H1 (cell line): ENCODE data around the gene HDAC8. TPM values are rescaled to one million over a fixed set of nuclear protein-coding genes. Genes with fewer than 3 reads are reported as not detected.

Experiments used
- CTCF ChIA-PET: fragments of 300-600 bp; sonication (Branson Sonifier 250); formaldehyde crosslinking; loops from one replicate; lab custom pipeline; 2021; ENCODE audit not compliant: partially characterized antibody; lab: Charles Lee
- POLR2A ChIA-PET: fragments of 300-600 bp; sonication (Branson Sonifier 250); formaldehyde crosslinking; loops from one replicate; lab custom pipeline; 2021; ENCODE audit warnings: inconsistent platforms; ENCODE audit not compliant: partially characterized antibody; lab: Charles Lee
- DNase-seq, 2 experiments: peaks; one replicate each; pipeline versions ENCODE4 v3.0.0 to v3.0.0-alpha.2; 2010 to 2022; ENCODE audit warnings: low spot score in 2 of 2, low read depth in 1 of 2, mixed read lengths in 1 of 2
- FAIRE-seq: peaks from 2 replicates; lab custom pipeline; 2011; peaks lifted over from hg19 to GRCh38; lab: Jason Lieb, UNC
- H2AFZ ChIP-seq: 2 replicates; pipeline ENCODE4 v1.8.1; 2012; ENCODE audit warnings: low read length, inconsistent platforms
- H2AK5ac ChIP-seq: 2 replicates; pipeline ENCODE4 v1.6.1; 2013; ENCODE audit warnings: low read depth, low read length
- H2BK120ac ChIP-seq: replicated peaks from 2 replicates; pipeline ENCODE3; 2013; ENCODE audit warnings: low read depth, low read length, inconsistent platforms
- H2BK12ac ChIP-seq: 2 replicates; pipeline ENCODE4 v1.6.1; 2013; ENCODE audit warnings: low read depth, low read length
- H2BK15ac ChIP-seq: 2 replicates; pipeline ENCODE4 v1.6.1; 2013; ENCODE audit warnings: low read length
- H2BK20ac ChIP-seq: 2 replicates; pipeline ENCODE4 v1.6.1; 2013; ENCODE audit warnings: low read length
- H2BK5ac ChIP-seq: 2 replicates; pipeline ENCODE4 v1.6.1; 2013; ENCODE audit warnings: low read depth, low read length
- H3K14ac ChIP-seq: 2 replicates; pipeline ENCODE4 v1.6.1; 2013; ENCODE audit warnings: inconsistent platforms; ENCODE audit not compliant: insufficient read length
- H3K18ac ChIP-seq: 2 replicates; pipeline ENCODE4 v1.6.1; 2013; ENCODE audit warnings: low read length; ENCODE audit errors: extremely low read depth
- H3K23ac ChIP-seq: 2 replicates; pipeline ENCODE4 v1.6.1; 2013; ENCODE audit warnings: inconsistent platforms; ENCODE audit not compliant: insufficient read length
- H3K23me2 ChIP-seq: 2 replicates; pipeline ENCODE4 v1.6.1; 2013; ENCODE audit warnings: low read depth, low read length
- H3K27ac ChIP-seq: 2 replicates; pipeline ENCODE4 v1.6.1; 2011; ENCODE audit warnings: low read depth, low read length, inconsistent platforms
- H3K27me3 ChIP-seq, 4 experiments: replicated peaks in 1 of 4; 1 replicate in 1 of 4; 2 replicates in 3 of 4; pipeline versions ENCODE4 v1.6.1 to v1.8.1; 2011 to 2013; ENCODE audit warnings: low read length in 3 of 4, mild to moderate bottlenecking in 3 of 4, inconsistent platforms in 2 of 4, mixed read lengths in 2 of 4, moderate library complexity in 1 of 4; ENCODE audit not compliant: control insufficient read depth in 3 of 4, insufficient read depth in 3 of 4; ENCODE audit errors: extremely low read depth in 1 of 4
- H3K36me3 ChIP-seq, 4 experiments: 2 replicates each; pipeline versions ENCODE4 v1.6.1 to v1.8.1; 2011 to 2013; ENCODE audit warnings: mild to moderate bottlenecking in 4 of 4, low read length in 3 of 4, moderate library complexity in 2 of 4, control low read depth in 1 of 4, inconsistent platforms in 1 of 4; ENCODE audit not compliant: insufficient read depth in 4 of 4, control insufficient read depth in 2 of 4
- H3K4ac ChIP-seq: replicated peaks from 2 replicates; pipeline ENCODE3; 2013; ENCODE audit warnings: low read length, low read depth, mixed read lengths, inconsistent platforms; ENCODE audit not compliant: insufficient read length
- H3K4me1 ChIP-seq, 4 experiments: replicated peaks in 1 of 4; 1 replicate in 1 of 4; 2 replicates in 3 of 4; pipeline versions ENCODE4 v1.6.1 to v1.8.1; 2011 to 2013; ENCODE audit warnings: low read length in 3 of 4, inconsistent platforms in 2 of 4, mixed read lengths in 1 of 4; ENCODE audit not compliant: insufficient read depth in 4 of 4, control insufficient read depth in 3 of 4
- H3K4me2 ChIP-seq, 2 experiments: 2 replicates each; pipeline versions ENCODE4 v1.6.1 to v1.8.1; 2011 to 2013; ENCODE audit warnings: low read depth in 2 of 2, low read length in 2 of 2, control low read depth in 1 of 2, inconsistent platforms in 1 of 2, mild to moderate bottlenecking in 1 of 2; ENCODE audit not compliant: insufficient read depth in 1 of 2
- H3K4me3 ChIP-seq, 4 experiments: fragments of 200-600, 300-600 bp in 1 of 4; sonication (generic), shearing (Covaris generic), sonication (Bioruptor Twin) in 1 of 4; 2 replicates each; pipeline versions ENCODE4 v1.5.1 to v1.8.1; 2011 to 2016; ENCODE audit warnings: low read length in 4 of 4, low read depth in 3 of 4, control low read depth in 2 of 4, inconsistent platforms in 2 of 4, mild to moderate bottlenecking in 2 of 4, mixed read lengths in 1 of 4, moderate library complexity in 1 of 4; ENCODE audit not compliant: insufficient read depth in 2 of 4; ENCODE audit errors: extremely low read depth in 1 of 4
- H3K56ac ChIP-seq: replicated peaks from 2 replicates; pipeline ENCODE3; 2013; ENCODE audit warnings: low read depth, mild to moderate bottlenecking, mixed read lengths, low read length, inconsistent platforms; ENCODE audit not compliant: insufficient read length
- H3K79me1 ChIP-seq: 2 replicates; pipeline ENCODE4 v1.6.1; 2013; ENCODE audit warnings: low read depth, low read length, control low read depth
- H3K79me2 ChIP-seq, 2 experiments: 2 replicates each; pipeline versions ENCODE4 v1.6.1 to v1.8.1; 2012 to 2013; ENCODE audit warnings: low read length in 2 of 2, mild to moderate bottlenecking in 2 of 2, inconsistent platforms in 1 of 2; ENCODE audit not compliant: insufficient read depth in 2 of 2, control insufficient read depth in 1 of 2
- H3K9ac ChIP-seq, 4 experiments: replicated peaks in 1 of 4; 1 replicate in 1 of 4; 2 replicates in 3 of 4; pipeline versions ENCODE4 v1.6.1 to v1.8.1; 2011 to 2013; ENCODE audit warnings: low read depth in 3 of 4, low read length in 3 of 4, control low read depth in 2 of 4, mild to moderate bottlenecking in 2 of 4, moderate library complexity in 2 of 4, inconsistent platforms in 1 of 4; ENCODE audit errors: extremely low read depth in 1 of 4
- H3K9me3 ChIP-seq, 2 experiments: 2 replicates each; pipeline versions ENCODE4 v1.6.1 to v1.8.1; 2012 to 2013; ENCODE audit warnings: mild to moderate bottlenecking in 2 of 2, moderate library complexity in 2 of 2, control low read depth in 1 of 2, inconsistent platforms in 1 of 2, low read depth in 1 of 2, low read length in 1 of 2, mixed read lengths in 1 of 2; ENCODE audit not compliant: insufficient read depth in 2 of 2
- H4K20me1 ChIP-seq, 2 experiments: replicated peaks in 1 of 2; 2 replicates each; pipeline versions ENCODE3 to v1.8.1; 2011 to 2013; ENCODE audit warnings: inconsistent platforms in 2 of 2, low read length in 2 of 2, mild to moderate bottlenecking in 1 of 2; ENCODE audit not compliant: insufficient read depth in 2 of 2, control insufficient read depth in 1 of 2
- H4K5ac ChIP-seq: 2 replicates; pipeline ENCODE4 v1.6.1; 2013; ENCODE audit warnings: low read length, low read depth, mixed read lengths, inconsistent platforms; ENCODE audit not compliant: insufficient read length
- H4K8ac ChIP-seq: 2 replicates; pipeline ENCODE4 v1.8.0; 2013; ENCODE audit warnings: mild to moderate bottlenecking, moderate library complexity, low read length, inconsistent platforms; ENCODE audit not compliant: insufficient read depth; ENCODE audit errors: extremely low read depth
- H4K91ac ChIP-seq: replicated peaks from 2 replicates; pipeline ENCODE3; 2013; ENCODE audit warnings: low read length, mixed read lengths, inconsistent platforms; ENCODE audit not compliant: insufficient read length
- ATF3 ChIP-seq: IDR thresholded peaks from 2 replicates; pipeline ENCODE4 v1.6.1; 2011; ENCODE audit warnings: low read depth, mild to moderate bottlenecking, low read length; ENCODE audit not compliant: insufficient read depth
- CTBP2 ChIP-seq: IDR thresholded peaks from 2 replicates; pipeline ENCODE4 v1.7.0; 2011; ENCODE audit warnings: borderline replicate concordance, mild to moderate bottlenecking, moderate library complexity, mixed read lengths, low read length; ENCODE audit not compliant: insufficient read depth, insufficient read length
- EP300 ChIP-seq, 2 experiments: IDR thresholded peaks; 1 replicate in 1 of 2; 2 replicates in 1 of 2; pipeline ENCODE4 v1.6.1; 2011 to 2012; ENCODE audit warnings: low read depth in 2 of 2, low read length in 2 of 2, mild to moderate bottlenecking in 2 of 2, borderline replicate concordance in 1 of 2, inconsistent platforms in 1 of 2, moderate library complexity in 1 of 2
- GTF2F1 ChIP-seq: IDR thresholded peaks from 2 replicates; pipeline ENCODE4 v1.6.1; 2012; ENCODE audit warnings: low read depth, low read length, improper control_type of control experiment, borderline replicate concordance
- HDAC6 ChIP-seq: IDR thresholded peaks from one replicate; pipeline ENCODE4 v1.7.1; 2012; ENCODE audit warnings: low read depth, mild to moderate bottlenecking, inconsistent platforms, low read length, moderate library complexity
- JUND ChIP-seq: IDR thresholded peaks from 2 replicates; pipeline ENCODE4 v1.6.1; 2011; ENCODE audit warnings: mild to moderate bottlenecking, improper control_type of control experiment, low read length
- RAD21 ChIP-seq, 2 experiments: IDR thresholded peaks in 1 of 2; conservative IDR thresholded peaks in 1 of 2; 2 replicates each; pipeline ENCODE4 v1.6.1; 2011; ENCODE audit warnings: low read depth in 2 of 2, low read length in 2 of 2, improper control_type of control experiment in 1 of 2, inconsistent platforms in 1 of 2, mild to moderate bottlenecking in 1 of 2, moderate library complexity in 1 of 2
- YY1 ChIP-seq: IDR thresholded peaks from 2 replicates; pipeline ENCODE4 v1.6.1; 2011; ENCODE audit warnings: low read depth, mild to moderate bottlenecking, low read length
- WGBS, 2 experiments: shearing (Covaris generic) in 1 of 2; methylation state at CpG; one replicate each; pipeline versions ENCODE4 v1.1.6 to v1.1.7; 2013 to 2015; ENCODE audit warnings: low lambda C conversion rate in 2 of 2, mixed read lengths in 2 of 2, inconsistent platforms in 1 of 2, low coverage in 1 of 2, missing lambda C conversion rate in 1 of 2; ENCODE audit not compliant: insufficient replicate concordance in 2 of 2, insufficient coverage in 1 of 2, insufficient read length in 1 of 2; ENCODE audit errors: extremely low coverage in 1 of 2, missing lambda C conversion rate in 1 of 2; 5-methylcytosine and 5-hydroxymethylcytosine counted together
- polyA plus RNA-seq, 7 experiments: library from polyadenylated mRNA; depleted of rRNA in 3 of 7; stranded (reverse) in 5 of 7; unstranded in 2 of 7; fragments of >200 nt in 5 of 7; fragments of 200-250 nt in 2 of 7; gene quantifications; 1 replicate in 5 of 7; 2 replicates in 1 of 7; 4 replicates in 1 of 7; pipeline versions ENCODE4 v1.2.1 to v1.2.3, GENCODE V29; 2011 to 2013; ENCODE audit warnings: missing spikeins in 2 of 7, mixed read lengths in 2 of 7
- total RNA-seq: library from RNA; stranded (reverse); fragmentation: NEBNext Ultra II Directional; extraction: Animal tissue kit (Norgen Biotek cat#: 25700); gene quantifications from 2 replicates; pipeline ENCODE4 v1.2.1, GENCODE V29; 2021

The HDAC8 gene
- total and polyA plus RNA-seq, 2 of the 8 experiments (the other 6 are each of a cell fraction or from before 2014, with no cell fraction given) = 9.7 to 20.3 TPM

GRCh38 chrX:72478853-72479252 is 93.8 kb downstream of the HDAC8 start:
- Histone ChIP-seq H3K27me3 (no peaks in the 10 kb centered on the region), H3K4me2 (no peak overlapping the region), H3K18ac (no peak overlapping the region), H2BK20ac (no peak overlapping the region), H4K91ac (no peak overlapping the region), H3K9me3 (no peaks in the 10 kb centered on the region), H2BK15ac (no peak overlapping the region), H2AK5ac (no peak overlapping the region), H4K8ac (no peak overlapping the region), H2AFZ (no peak overlapping the region), H2BK12ac (no peak overlapping the region), H4K20me1 (no peaks in the 10 kb centered on the region), H3K4ac (no peak overlapping the region), H3K23ac (no peak overlapping the region), H2BK5ac (no peak overlapping the region), H3K27ac (no peak overlapping the region), H3K4me1 (peaks cover 0 to 3% (median 1%) of the 10 kb centered on the region in 4 experiments; a peak in 3 of 7 replicates), H3K14ac (no peak overlapping the region), H3K4me3 (no peak overlapping the region), H3K79me1 (no peaks in the 10 kb centered on the region), H3K23me2 (no peaks in the 10 kb centered on the region), H4K5ac (no peak overlapping the region), H2BK120ac (no peak overlapping the region), H3K36me3 (no peaks in the 10 kb centered on the region), H3K56ac (no peak overlapping the region), H3K79me2 (no peaks in the 10 kb centered on the region), H3K9ac (no peak overlapping the region)
- ChIA-PET CTCF (interaction anchor here (1.4 kb wide), 1 partner anchor 10 kb away, joined by 5 read pairs; no protein-coding TSS in a partner anchor), POLR2A (no interaction called here)
- FAIRE-seq = no peak
- no peak for DNase-seq
- TF ChIP-seq ATF3 (no peak), HDAC6 (no peak), EP300 (IDR thresholded peaks at IDR 0.05; ENCODE audit: borderline replicate concordance in 1 of 2, low read depth in 2 of 2, low read length in 2 of 2) (no peak), RAD21 (IDR thresholded peaks at IDR 0.05 in 1 of 2, conservative IDR thresholded peaks at IDR 0.05 in 1 of 2; ENCODE audit: low read depth in 2 of 2, low read length in 2 of 2) (no peak), YY1 (no peak), JUND (no peak), GTF2F1 (no peak), CTBP2 (no peak)
- WGBS, 2 experiments = 96% methylated on average over 8 of the region's 9 CpGs; no CpG with 5 or more reads in 1 of the 2 experiments
